H1 (cell line): ENCODE measurements around the gene P2RX5. TPM values are rescaled to one million over a fixed set of nuclear protein-coding genes. Genes with fewer than 3 reads are reported as not detected.
A peak's percentile ranks its signal among the peaks of the same experiment; 100 is the strongest.

Experiments used
- CTCF ChIA-PET: fragments of 300-600 bp; sonication (Branson Sonifier 250); formaldehyde crosslinking; loops from one replicate; lab custom pipeline; 2021; ENCODE audit not compliant: partially characterized antibody; lab: Charles Lee
- POLR2A ChIA-PET: fragments of 300-600 bp; sonication (Branson Sonifier 250); formaldehyde crosslinking; loops from one replicate; lab custom pipeline; 2021; ENCODE audit warnings: inconsistent platforms; ENCODE audit not compliant: partially characterized antibody; lab: Charles Lee
- DNase-seq, 2 experiments: peaks; one replicate each; pipeline versions ENCODE4 v3.0.0 to v3.0.0-alpha.2; 2010 to 2022; ENCODE audit warnings: low spot score in 2 of 2, low read depth in 1 of 2, mixed read lengths in 1 of 2
- FAIRE-seq: peaks from 2 replicates; lab custom pipeline; 2011; peaks lifted over from hg19 to GRCh38; lab: Jason Lieb, UNC
- H2AFZ ChIP-seq: 2 replicates; pipeline ENCODE4 v1.8.1; 2012; ENCODE audit warnings: low read length, inconsistent platforms
- H2AK5ac ChIP-seq: 2 replicates; pipeline ENCODE4 v1.6.1; 2013; ENCODE audit warnings: low read depth, low read length
- H2BK120ac ChIP-seq: replicated peaks from 2 replicates; pipeline ENCODE3; 2013; ENCODE audit warnings: low read depth, low read length, inconsistent platforms
- H2BK12ac ChIP-seq: 2 replicates; pipeline ENCODE4 v1.6.1; 2013; ENCODE audit warnings: low read depth, low read length
- H2BK15ac ChIP-seq: 2 replicates; pipeline ENCODE4 v1.6.1; 2013; ENCODE audit warnings: low read length
- H2BK20ac ChIP-seq: 2 replicates; pipeline ENCODE4 v1.6.1; 2013; ENCODE audit warnings: low read length
- H2BK5ac ChIP-seq: 2 replicates; pipeline ENCODE4 v1.6.1; 2013; ENCODE audit warnings: low read depth, low read length
- H3K14ac ChIP-seq: 2 replicates; pipeline ENCODE4 v1.6.1; 2013; ENCODE audit warnings: inconsistent platforms; ENCODE audit not compliant: insufficient read length
- H3K18ac ChIP-seq: 2 replicates; pipeline ENCODE4 v1.6.1; 2013; ENCODE audit warnings: low read length; ENCODE audit errors: extremely low read depth
- H3K23ac ChIP-seq: 2 replicates; pipeline ENCODE4 v1.6.1; 2013; ENCODE audit warnings: inconsistent platforms; ENCODE audit not compliant: insufficient read length
- H3K23me2 ChIP-seq: 2 replicates; pipeline ENCODE4 v1.6.1; 2013; ENCODE audit warnings: low read depth, low read length
- H3K27ac ChIP-seq: 2 replicates; pipeline ENCODE4 v1.6.1; 2011; ENCODE audit warnings: low read depth, low read length, inconsistent platforms
- H3K27me3 ChIP-seq, 4 experiments: replicated peaks in 1 of 4; 1 replicate in 1 of 4; 2 replicates in 3 of 4; pipeline versions ENCODE4 v1.6.1 to v1.8.1; 2011 to 2013; ENCODE audit warnings: low read length in 3 of 4, mild to moderate bottlenecking in 3 of 4, inconsistent platforms in 2 of 4, mixed read lengths in 2 of 4, moderate library complexity in 1 of 4; ENCODE audit not compliant: control insufficient read depth in 3 of 4, insufficient read depth in 3 of 4; ENCODE audit errors: extremely low read depth in 1 of 4
- H3K36me3 ChIP-seq, 4 experiments: 2 replicates each; pipeline versions ENCODE4 v1.6.1 to v1.8.1; 2011 to 2013; ENCODE audit warnings: mild to moderate bottlenecking in 4 of 4, low read length in 3 of 4, moderate library complexity in 2 of 4, control low read depth in 1 of 4, inconsistent platforms in 1 of 4; ENCODE audit not compliant: insufficient read depth in 4 of 4, control insufficient read depth in 2 of 4
- H3K4ac ChIP-seq: replicated peaks from 2 replicates; pipeline ENCODE3; 2013; ENCODE audit warnings: low read length, low read depth, mixed read lengths, inconsistent platforms; ENCODE audit not compliant: insufficient read length
- H3K4me1 ChIP-seq, 4 experiments: replicated peaks in 1 of 4; 1 replicate in 1 of 4; 2 replicates in 3 of 4; pipeline versions ENCODE4 v1.6.1 to v1.8.1; 2011 to 2013; ENCODE audit warnings: low read length in 3 of 4, inconsistent platforms in 2 of 4, mixed read lengths in 1 of 4; ENCODE audit not compliant: insufficient read depth in 4 of 4, control insufficient read depth in 3 of 4
- H3K4me2 ChIP-seq, 2 experiments: 2 replicates each; pipeline versions ENCODE4 v1.6.1 to v1.8.1; 2011 to 2013; ENCODE audit warnings: low read depth in 2 of 2, low read length in 2 of 2, control low read depth in 1 of 2, inconsistent platforms in 1 of 2, mild to moderate bottlenecking in 1 of 2; ENCODE audit not compliant: insufficient read depth in 1 of 2
- H3K4me3 ChIP-seq, 4 experiments: fragments of 200-600, 300-600 bp in 1 of 4; sonication (generic), shearing (Covaris generic), sonication (Bioruptor Twin) in 1 of 4; 2 replicates each; pipeline versions ENCODE4 v1.5.1 to v1.8.1; 2011 to 2016; ENCODE audit warnings: low read length in 4 of 4, low read depth in 3 of 4, control low read depth in 2 of 4, inconsistent platforms in 2 of 4, mild to moderate bottlenecking in 2 of 4, mixed read lengths in 1 of 4, moderate library complexity in 1 of 4; ENCODE audit not compliant: insufficient read depth in 2 of 4; ENCODE audit errors: extremely low read depth in 1 of 4
- H3K56ac ChIP-seq: replicated peaks from 2 replicates; pipeline ENCODE3; 2013; ENCODE audit warnings: low read depth, mild to moderate bottlenecking, mixed read lengths, low read length, inconsistent platforms; ENCODE audit not compliant: insufficient read length
- H3K79me1 ChIP-seq: 2 replicates; pipeline ENCODE4 v1.6.1; 2013; ENCODE audit warnings: low read depth, low read length, control low read depth
- H3K79me2 ChIP-seq, 2 experiments: 2 replicates each; pipeline versions ENCODE4 v1.6.1 to v1.8.1; 2012 to 2013; ENCODE audit warnings: low read length in 2 of 2, mild to moderate bottlenecking in 2 of 2, inconsistent platforms in 1 of 2; ENCODE audit not compliant: insufficient read depth in 2 of 2, control insufficient read depth in 1 of 2
- H3K9ac ChIP-seq, 4 experiments: replicated peaks in 1 of 4; 1 replicate in 1 of 4; 2 replicates in 3 of 4; pipeline versions ENCODE4 v1.6.1 to v1.8.1; 2011 to 2013; ENCODE audit warnings: low read depth in 3 of 4, low read length in 3 of 4, control low read depth in 2 of 4, mild to moderate bottlenecking in 2 of 4, moderate library complexity in 2 of 4, inconsistent platforms in 1 of 4; ENCODE audit errors: extremely low read depth in 1 of 4
- H3K9me3 ChIP-seq, 2 experiments: 2 replicates each; pipeline versions ENCODE4 v1.6.1 to v1.8.1; 2012 to 2013; ENCODE audit warnings: mild to moderate bottlenecking in 2 of 2, moderate library complexity in 2 of 2, control low read depth in 1 of 2, inconsistent platforms in 1 of 2, low read depth in 1 of 2, low read length in 1 of 2, mixed read lengths in 1 of 2; ENCODE audit not compliant: insufficient read depth in 2 of 2
- H4K20me1 ChIP-seq, 2 experiments: replicated peaks in 1 of 2; 2 replicates each; pipeline versions ENCODE3 to v1.8.1; 2011 to 2013; ENCODE audit warnings: inconsistent platforms in 2 of 2, low read length in 2 of 2, mild to moderate bottlenecking in 1 of 2; ENCODE audit not compliant: insufficient read depth in 2 of 2, control insufficient read depth in 1 of 2
- H4K5ac ChIP-seq: 2 replicates; pipeline ENCODE4 v1.6.1; 2013; ENCODE audit warnings: low read length, low read depth, mixed read lengths, inconsistent platforms; ENCODE audit not compliant: insufficient read length
- H4K8ac ChIP-seq: 2 replicates; pipeline ENCODE4 v1.8.0; 2013; ENCODE audit warnings: mild to moderate bottlenecking, moderate library complexity, low read length, inconsistent platforms; ENCODE audit not compliant: insufficient read depth; ENCODE audit errors: extremely low read depth
- H4K91ac ChIP-seq: replicated peaks from 2 replicates; pipeline ENCODE3; 2013; ENCODE audit warnings: low read length, mixed read lengths, inconsistent platforms; ENCODE audit not compliant: insufficient read length
- POLR2A ChIP-seq, 2 experiments: IDR thresholded peaks; 1 replicate in 1 of 2; 2 replicates in 1 of 2; pipeline ENCODE4 v1.6.1; 2011; ENCODE audit warnings: low read depth in 2 of 2, low read length in 2 of 2, mild to moderate bottlenecking in 2 of 2; ENCODE audit errors: control extremely low read depth in 1 of 2
- SIX5 ChIP-seq: IDR thresholded peaks from 2 replicates; pipeline ENCODE4 v1.6.1; 2011; ENCODE audit warnings: mild to moderate bottlenecking, low read depth, low read length
- WGBS, 2 experiments: shearing (Covaris generic) in 1 of 2; methylation state at CpG; one replicate each; pipeline versions ENCODE4 v1.1.6 to v1.1.7; 2013 to 2015; ENCODE audit warnings: low lambda C conversion rate in 2 of 2, mixed read lengths in 2 of 2, inconsistent platforms in 1 of 2, low coverage in 1 of 2, missing lambda C conversion rate in 1 of 2; ENCODE audit not compliant: insufficient replicate concordance in 2 of 2, insufficient coverage in 1 of 2, insufficient read length in 1 of 2; ENCODE audit errors: extremely low coverage in 1 of 2, missing lambda C conversion rate in 1 of 2; 5-methylcytosine and 5-hydroxymethylcytosine counted together
- polyA plus RNA-seq, 7 experiments: library from polyadenylated mRNA; depleted of rRNA in 3 of 7; stranded (reverse) in 5 of 7; unstranded in 2 of 7; fragments of >200 nt in 5 of 7; fragments of 200-250 nt in 2 of 7; gene quantifications; 1 replicate in 5 of 7; 2 replicates in 1 of 7; 4 replicates in 1 of 7; pipeline versions ENCODE4 v1.2.1 to v1.2.3, GENCODE V29; 2011 to 2013; ENCODE audit warnings: missing spikeins in 2 of 7, mixed read lengths in 2 of 7
- total RNA-seq: library from RNA; stranded (reverse); fragmentation: NEBNext Ultra II Directional; extraction: Animal tissue kit (Norgen Biotek cat#: 25700); gene quantifications from 2 replicates; pipeline ENCODE4 v1.2.1, GENCODE V29; 2021
- TF ChIP-seq, protein P1 (sequence below): IDR thresholded peaks from 2 replicates; pipeline ENCODE4 v1.6.1; 2012; ENCODE audit warnings: inconsistent platforms

Gene P2RX5
- total and polyA plus RNA-seq, 2 of the 8 experiments (the other 6 are each of a cell fraction or from before 2014, with no cell fraction given): 12.0 to 15.6 TPM

DNA sequence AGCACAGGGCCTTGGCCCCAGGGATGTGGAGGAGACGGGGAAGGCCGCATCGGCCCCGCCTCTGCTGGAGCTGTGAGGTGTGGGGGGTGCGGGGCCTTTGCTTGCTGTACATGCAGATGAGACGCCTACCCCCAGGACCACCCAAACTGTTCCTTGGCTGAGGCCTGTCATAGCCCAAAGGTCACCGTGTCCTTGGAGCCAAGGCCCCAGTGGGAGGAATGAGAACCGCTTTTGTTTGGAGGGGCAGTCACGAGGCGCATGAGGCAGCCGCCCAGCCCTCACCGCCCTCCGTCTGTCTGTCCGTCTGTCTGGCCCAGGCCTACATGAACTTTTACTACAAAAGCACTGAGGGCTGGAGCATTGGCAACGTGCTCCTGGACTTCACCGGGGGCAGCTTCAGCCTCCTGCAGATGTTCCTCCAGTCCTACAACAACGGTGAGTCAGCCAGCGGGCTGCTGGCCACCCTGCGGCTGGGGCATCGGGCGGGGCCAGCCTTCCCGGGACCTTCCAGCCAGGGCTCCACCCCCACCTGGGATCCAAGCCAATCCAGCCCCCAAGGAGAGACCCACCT, 36.3 kb downstream of the P2RX5 start:
- no peaks in the 10 kb centered on the region for H3K79me2 ChIP-seq
- no peaks in the 10 kb centered on the region; the same call in 1 of the 2 replicates for H3K79me1 ChIP-seq
- H3K4me1 ChIP-seq: peaks cover 0 to 3% (median 1%) of the 10 kb centered on the region in 4 experiments; a peak in 3 of 7 replicates
- no peak overlapping the region for H2BK20ac ChIP-seq
- H3K18ac ChIP-seq: no peak overlapping the region
- H2BK120ac ChIP-seq: no peak overlapping the region
- H3K4me3 ChIP-seq: no peak overlapping the region
- no peak overlapping the region for H2AK5ac ChIP-seq
- FAIRE-seq: no peak
- H2AFZ ChIP-seq: no peak overlapping the region
- ChIA-PET CTCF (interaction anchor here (1.6 to 4.2 kb wide), 2 partner anchors 12 to 23 kb away, joined by 8 to 20 read pairs; no protein-coding TSS in a partner anchor), POLR2A (interaction anchor here (1.3 to 18.4 kb wide), 4 partner anchors 4 to 23 kb away, joined by 5 to 194 read pairs (median 101); partner anchors contain the start of genes CTNS, EMC6, SHPK and TAX1BP3)
- no peak for DNase-seq
- no peak overlapping the region for H2BK12ac ChIP-seq
- no peaks in the 10 kb centered on the region for H3K27me3 ChIP-seq
- H3K14ac ChIP-seq: no peak overlapping the region
- no peak overlapping the region for H2BK15ac ChIP-seq
- no peak overlapping the region for H3K56ac ChIP-seq
- peaks cover 0 to 6% (median 2%) of the 10 kb centered on the region in 4 experiments; a peak in 4 of 8 replicates for H3K36me3 ChIP-seq
- no peak overlapping the region for H3K23ac ChIP-seq
- peaks cover 4 to 6% of the 10 kb centered on the region in 2 experiments for H4K20me1 ChIP-seq
- H3K4me2 ChIP-seq: no peak overlapping the region
- H3K23me2 ChIP-seq: no peaks in the 10 kb centered on the region; the same call in 1 of the 2 replicates
- H4K91ac ChIP-seq: no peak overlapping the region
- no peak overlapping the region for H3K9ac ChIP-seq
- TF ChIP-seq SIX5 (no peak), POLR2A (IDR thresholded peaks at IDR 0.05; ENCODE audit: control extremely low read depth in 1 of 2, low read depth in 2 of 2, low read length in 2 of 2) (peak in 1 of 2 experiments; percentile 40; a peak in 1 of 3 replicates)
- TF ChIP-seq, protein P1, sequence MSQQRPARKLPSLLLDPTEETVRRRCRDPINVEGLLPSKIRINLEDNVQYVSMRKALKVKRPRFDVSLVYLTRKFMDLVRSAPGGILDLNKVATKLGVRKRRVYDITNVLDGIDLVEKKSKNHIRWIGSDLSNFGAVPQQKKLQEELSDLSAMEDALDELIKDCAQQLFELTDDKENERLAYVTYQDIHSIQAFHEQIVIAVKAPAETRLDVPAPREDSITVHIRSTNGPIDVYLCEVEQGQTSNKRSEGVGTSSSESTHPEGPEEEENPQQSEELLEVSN: no peak
- H4K8ac ChIP-seq: 0 out of 2 replicates have a peak overlapping the region, but pooled peaks have one; percentile 35
- no peaks in the 10 kb centered on the region for H3K9me3 ChIP-seq
- H2BK5ac ChIP-seq: no peak overlapping the region
- H3K4ac ChIP-seq: no peak overlapping the region
- WGBS, 2 experiments: 95% methylated on average over 20 of the region's 22 CpGs; no CpG with 5 or more reads in 1 of the 2 experiments
- H4K5ac ChIP-seq: no peak overlapping the region
- H3K27ac ChIP-seq: no peak overlapping the region
